Endodermal cell (in vitro differentiated cells): ENCODE measurements around the gene CST9L. TPM values are rescaled to one million over a fixed set of nuclear protein-coding genes. Genes with fewer than 3 reads are reported as not detected.

Experiments
- DNase-seq: peaks from one replicate; pipeline ENCODE4 v3.0.0-alpha.2; 2017
- H3K27ac ChIP-seq: 2 replicates; pipeline ENCODE4 v1.5.1; 2013; ENCODE audit warnings: mild to moderate bottlenecking, low read depth, low read length, moderate library complexity
- H3K27me3 ChIP-seq: 2 replicates; pipeline ENCODE4 v1.6.1; 2013; ENCODE audit warnings: mild to moderate bottlenecking, low read length, moderate library complexity; ENCODE audit not compliant: insufficient read depth, control insufficient read depth, poor library complexity, severe bottlenecking
- H3K36me3 ChIP-seq: 2 replicates; pipeline ENCODE4 v1.7.0; 2013; ENCODE audit warnings: mild to moderate bottlenecking, low read length, moderate library complexity; ENCODE audit not compliant: control insufficient read depth, insufficient read depth
- H3K4me1 ChIP-seq: one replicate; pipeline ENCODE4 v1.7.0; 2013; ENCODE audit warnings: low read length; ENCODE audit not compliant: control insufficient read depth, insufficient read depth
- H3K4me3 ChIP-seq: 2 replicates; pipeline ENCODE4 v1.5.1; 2013; ENCODE audit warnings: mild to moderate bottlenecking, low read length, moderate library complexity
- H3K9ac ChIP-seq: 2 replicates; pipeline ENCODE4 v1.6.1; 2013; ENCODE audit warnings: mild to moderate bottlenecking, low read length, moderate library complexity; ENCODE audit not compliant: poor library complexity, severe bottlenecking; ENCODE audit errors: extremely low read depth
- H3K9me3 ChIP-seq: 2 replicates; pipeline ENCODE4 v1.6.1; 2013; ENCODE audit warnings: mild to moderate bottlenecking, low read length, moderate library complexity; ENCODE audit not compliant: control insufficient read depth
- H3K27ac Mint-ChIP-seq: 2 replicates; pipeline ENCODE4 v1.8.0; 2020; ENCODE audit warnings: mixed read lengths
- H3K27me3 Mint-ChIP-seq: 2 replicates; pipeline ENCODE4 v1.8.0; 2021; ENCODE audit warnings: mild to moderate bottlenecking, mixed read lengths; ENCODE audit not compliant: insufficient read depth
- H3K36me3 Mint-ChIP-seq: 2 replicates; pipeline ENCODE4 v1.8.0; 2020; ENCODE audit warnings: low read depth, mixed read lengths
- H3K4me1 Mint-ChIP-seq: 2 replicates; pipeline ENCODE4 v1.8.0; 2020; ENCODE audit warnings: mixed read lengths
- H3K4me3 Mint-ChIP-seq: 2 replicates; pipeline ENCODE4 v1.8.0; 2020; ENCODE audit warnings: mild to moderate bottlenecking, moderate library complexity, mixed read lengths
- H3K9me3 Mint-ChIP-seq: 2 replicates; pipeline ENCODE4 v1.8.0; 2020; ENCODE audit warnings: mild to moderate bottlenecking, mixed read lengths
- CTCF ChIP-seq: fragments of 200-600 bp; sonication (generic); conservative IDR thresholded peaks from 2 replicates; pipeline ENCODE4 v1.5.0; 2021; ENCODE audit warnings: antibody characterized with exemption, mild to moderate bottlenecking
- WGBS, 2 experiments: methylation state at CpG; one replicate each; pipeline versions ENCODE4 v1.1.5 to v1.1.7; 2013; ENCODE audit warnings: missing lambda C conversion rate in 2 of 2, mixed read lengths in 1 of 2; ENCODE audit not compliant: insufficient coverage in 1 of 2, insufficient read length in 1 of 2; 5-methylcytosine and 5-hydroxymethylcytosine counted together
- total RNA-seq, 2 donors: library from RNA; stranded (reverse); fragmentation: NEBNext Ultra II Directional in 1 of 2; extraction: Animal tissue kit (Norgen Biotek cat#: 25700) in 1 of 2; gene quantifications; 2 replicates in 1 of 2; 3 replicates in 1 of 2; pipeline ENCODE4 v1.2.1, GENCODE V29; 2021

CST9L gene
- total RNA-seq, 2 donors from 2014 or later = not detected

GRCh38 chr20:23554401-23554800, 13.9 kb downstream of the CST9L start:
- no peak overlapping the region for H3K27ac ChIP-seq
- no peak for TF ChIP-seq CTCF
- no peaks in the 10 kb centered on the region for H3K4me1 ChIP-seq
- Mint-ChIP-seq H3K9me3 (peaks cover 19% of the 10 kb centered on the region), H3K4me3 (no peak overlapping the region), H3K4me1 (no peaks in the 10 kb centered on the region), H3K27me3 (peaks cover under 1% of the 10 kb centered on the region), H3K36me3 (no peaks in the 10 kb centered on the region), H3K27ac (no peak overlapping the region)
- H3K36me3 ChIP-seq = no peaks in the 10 kb centered on the region
- DNase-seq = no peak
- no peak overlapping the region for H3K9ac ChIP-seq
- 83 to 93% methylated on average over 1 of the region's 1 CpG for WGBS, 2 experiments
- no peak overlapping the region for H3K4me3 ChIP-seq
- no peaks in the 10 kb centered on the region for H3K27me3 ChIP-seq
- peaks cover 3% of the 10 kb centered on the region for H3K9me3 ChIP-seq

GRCh38 chr20:23551786-23552185, 16.5 kb downstream of the CST9L start:
- no peak overlapping the region for H3K9ac ChIP-seq
- TF ChIP-seq CTCF = no peak
- no peaks in the 10 kb centered on the region for H3K36me3 ChIP-seq
- H3K27ac ChIP-seq = no peak overlapping the region
- no peaks in the 10 kb centered on the region for H3K9me3 ChIP-seq
- DNase-seq = no peak
- no peaks in the 10 kb centered on the region for H3K4me1 Mint-ChIP-seq
- no peaks in the 10 kb centered on the region for H3K9me3 Mint-ChIP-seq
- H3K36me3 Mint-ChIP-seq = no peaks in the 10 kb centered on the region
- no peaks in the 10 kb centered on the region for H3K27me3 ChIP-seq
- H3K4me3 Mint-ChIP-seq = no peak overlapping the region
- H3K4me3 ChIP-seq = no peak overlapping the region
- H3K27ac Mint-ChIP-seq = no peak overlapping the region
- peaks cover 9% of the 10 kb centered on the region for H3K27me3 Mint-ChIP-seq
- H3K4me1 ChIP-seq = no peaks in the 10 kb centered on the region

GRCh38 chr20:23551383-23551782, 16.9 kb downstream of the CST9L start:
- no peak for TF ChIP-seq CTCF
- Mint-ChIP-seq H3K27ac (no peak overlapping the region), H3K4me1 (no peaks in the 10 kb centered on the region), H3K27me3 (peaks cover 9% of the 10 kb centered on the region), H3K36me3 (no peaks in the 10 kb centered on the region), H3K9me3 (no peaks in the 10 kb centered on the region), H3K4me3 (no peak overlapping the region)
- Histone ChIP-seq H3K4me1 (no peaks in the 10 kb centered on the region), H3K36me3 (no peaks in the 10 kb centered on the region), H3K27ac (no peak overlapping the region), H3K27me3 (no peaks in the 10 kb centered on the region), H3K9ac (no peak overlapping the region), H3K9me3 (no peaks in the 10 kb centered on the region), H3K4me3 (no peak overlapping the region)
- no peak for DNase-seq
